Fibroblast of pulmonary artery (primary cell): ENCODE data around the gene TIPARP.

Experiments
- DNase-seq: peaks from one replicate; pipeline ENCODE4 v3.0.0-alpha.2; 2010; ENCODE audit warnings: low read depth
- H3K4me3 ChIP-seq: replicated peaks from 2 replicates; pipeline ENCODE4 v1.5.1; 2011; ENCODE audit warnings: low read depth, mild to moderate bottlenecking, control low read depth, low read length, moderate library complexity
- TF ChIP-seq, protein P1 (sequence below): IDR thresholded peaks from 2 replicates; pipeline ENCODE4 v1.5.1; 2011; ENCODE audit warnings: mild to moderate bottlenecking, control low read depth, low read length, inconsistent platforms; ENCODE audit errors: missing control alignments

Gene TIPARP

DNA sequence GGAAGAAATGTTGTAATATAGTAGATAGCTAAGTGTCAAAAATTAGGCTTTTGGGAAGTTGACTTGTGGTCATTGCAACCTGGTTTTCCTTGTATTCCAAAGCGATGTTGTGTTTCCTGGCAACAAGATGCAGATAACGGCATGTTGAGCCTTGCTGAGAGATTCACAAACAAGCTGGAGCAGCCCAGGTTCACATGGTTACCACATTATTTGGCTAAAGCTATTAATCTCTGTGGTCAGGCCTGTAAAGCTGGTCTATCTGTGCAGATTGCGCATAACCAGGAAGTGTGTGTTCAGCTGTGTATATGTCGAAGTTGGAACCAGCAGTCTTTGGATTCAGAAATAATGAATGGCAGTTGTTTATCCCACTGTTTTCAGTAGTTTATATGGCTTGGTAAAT is 6.6 kb downstream of the TIPARP start:
- TF ChIP-seq, protein P1, sequence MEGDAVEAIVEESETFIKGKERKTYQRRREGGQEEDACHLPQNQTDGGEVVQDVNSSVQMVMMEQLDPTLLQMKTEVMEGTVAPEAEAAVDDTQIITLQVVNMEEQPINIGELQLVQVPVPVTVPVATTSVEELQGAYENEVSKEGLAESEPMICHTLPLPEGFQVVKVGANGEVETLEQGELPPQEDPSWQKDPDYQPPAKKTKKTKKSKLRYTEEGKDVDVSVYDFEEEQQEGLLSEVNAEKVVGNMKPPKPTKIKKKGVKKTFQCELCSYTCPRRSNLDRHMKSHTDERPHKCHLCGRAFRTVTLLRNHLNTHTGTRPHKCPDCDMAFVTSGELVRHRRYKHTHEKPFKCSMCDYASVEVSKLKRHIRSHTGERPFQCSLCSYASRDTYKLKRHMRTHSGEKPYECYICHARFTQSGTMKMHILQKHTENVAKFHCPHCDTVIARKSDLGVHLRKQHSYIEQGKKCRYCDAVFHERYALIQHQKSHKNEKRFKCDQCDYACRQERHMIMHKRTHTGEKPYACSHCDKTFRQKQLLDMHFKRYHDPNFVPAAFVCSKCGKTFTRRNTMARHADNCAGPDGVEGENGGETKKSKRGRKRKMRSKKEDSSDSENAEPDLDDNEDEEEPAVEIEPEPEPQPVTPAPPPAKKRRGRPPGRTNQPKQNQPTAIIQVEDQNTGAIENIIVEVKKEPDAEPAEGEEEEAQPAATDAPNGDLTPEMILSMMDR: no peak
- peak; percentile 98 for DNase-seq
- H3K4me3 ChIP-seq: no peak overlapping the region

DNA sequence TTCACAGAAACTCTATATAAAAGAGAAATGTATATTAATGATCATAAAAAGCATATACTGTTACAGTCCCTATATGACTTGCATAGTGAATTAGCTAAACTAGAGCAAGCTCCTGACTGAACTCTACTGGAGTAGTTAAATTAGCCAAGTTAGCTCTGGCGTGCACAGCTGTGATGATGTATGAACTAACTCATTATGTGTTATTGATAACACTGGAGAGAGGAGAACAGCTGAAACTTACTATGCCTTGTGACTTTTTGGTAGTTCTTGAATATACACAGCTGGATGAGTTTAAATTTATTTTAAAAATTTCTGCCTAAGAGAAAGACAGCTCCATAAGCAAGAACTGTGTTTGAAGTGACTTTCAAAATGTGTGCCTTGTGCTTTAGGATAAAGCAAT is 8.1 kb downstream of the TIPARP start:
- H3K4me3 ChIP-seq: no peak overlapping the region
- TF ChIP-seq, protein P1: no peak
- DNase-seq: no peak

DNA sequence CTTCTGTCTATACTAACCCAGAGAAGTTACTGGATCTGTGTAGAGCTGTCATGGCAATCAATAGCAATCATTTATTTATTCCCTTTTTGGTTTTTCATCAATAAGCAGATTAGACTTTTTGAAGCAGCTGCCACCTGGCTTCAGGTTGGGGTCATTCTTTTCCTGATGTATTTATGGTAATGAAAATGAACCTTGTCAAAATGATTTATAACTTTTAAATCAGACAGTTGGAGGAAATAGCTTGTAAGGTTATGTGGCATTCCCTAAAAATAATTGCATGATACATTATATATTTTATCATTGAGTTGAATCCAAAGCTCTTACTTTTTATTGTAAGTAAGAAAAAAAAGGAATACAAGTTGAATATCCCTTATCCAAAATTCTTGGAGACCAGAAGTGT is 8.6 kb downstream of the TIPARP start:
- no peak for DNase-seq
- TF ChIP-seq, protein P1: no peak
- H3K4me3 ChIP-seq: no peak overlapping the region

DNA sequence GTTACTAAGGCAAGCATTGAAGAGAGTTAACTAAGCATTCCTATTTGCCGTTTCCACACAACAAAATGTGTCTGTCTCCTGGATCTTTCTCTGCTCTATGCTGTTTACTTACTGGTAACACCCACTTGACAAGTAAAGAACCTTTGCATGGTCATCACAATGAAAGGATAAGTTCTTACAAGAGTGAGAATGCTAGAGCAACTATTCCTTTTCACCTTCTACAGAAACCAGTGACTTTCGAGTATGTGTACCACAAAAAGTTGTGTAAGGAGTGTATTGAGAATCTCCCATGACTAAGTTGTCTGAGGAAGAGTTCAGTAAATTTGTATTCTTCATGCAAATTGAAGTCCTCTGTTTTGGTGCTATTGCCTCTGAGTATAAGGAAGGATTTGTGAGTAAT is 10.8 kb downstream of the TIPARP start:
- no peak overlapping the region for H3K4me3 ChIP-seq
- peak; percentile 49 for DNase-seq
- TF ChIP-seq, protein P1: no peak

DNA sequence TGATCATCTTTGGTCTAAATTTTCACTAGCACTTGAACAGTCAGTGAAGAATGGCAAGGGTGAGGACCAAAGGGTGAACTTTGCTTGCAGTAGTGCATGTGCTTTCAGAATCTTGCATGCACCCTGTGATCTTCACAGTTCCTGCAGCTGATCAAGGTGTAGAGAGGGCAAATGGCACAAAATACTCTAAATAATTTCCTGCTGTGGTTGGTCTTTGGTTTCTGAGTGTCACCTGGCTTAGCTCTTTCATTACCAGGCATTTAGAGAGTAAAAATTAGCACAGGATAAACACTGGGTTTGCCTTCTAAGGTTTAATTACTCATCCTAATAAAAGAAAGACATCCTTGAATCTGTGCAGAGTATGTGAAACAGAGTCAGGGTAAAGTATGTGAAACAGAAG is 11.4 kb downstream of the TIPARP start:
- DNase-seq: no peak
- peak overlapping the region; percentile 21 for H3K4me3 ChIP-seq
- TF ChIP-seq, protein P1: no peak

DNA sequence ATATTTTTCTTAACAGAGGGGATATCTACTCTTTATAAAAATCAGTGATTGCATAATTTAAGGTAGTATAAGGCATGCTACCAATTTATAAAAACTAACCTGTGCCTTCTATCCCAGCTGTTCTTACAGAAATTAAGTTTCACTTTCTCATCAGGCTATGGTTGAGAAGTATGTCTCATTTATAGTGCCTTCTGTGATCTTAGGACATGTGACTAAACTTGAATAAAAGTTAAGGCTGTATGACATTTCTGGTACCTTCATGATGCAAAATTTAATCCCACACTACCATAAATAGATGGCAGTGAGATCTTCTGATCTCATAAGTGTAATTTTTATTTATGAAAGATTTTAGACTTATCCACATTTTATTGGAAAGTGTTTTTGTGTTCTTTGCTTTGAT is 12.6 kb downstream of the TIPARP start:
- DNase-seq: no peak
- no peak overlapping the region for H3K4me3 ChIP-seq
- TF ChIP-seq, protein P1: no peak

DNA sequence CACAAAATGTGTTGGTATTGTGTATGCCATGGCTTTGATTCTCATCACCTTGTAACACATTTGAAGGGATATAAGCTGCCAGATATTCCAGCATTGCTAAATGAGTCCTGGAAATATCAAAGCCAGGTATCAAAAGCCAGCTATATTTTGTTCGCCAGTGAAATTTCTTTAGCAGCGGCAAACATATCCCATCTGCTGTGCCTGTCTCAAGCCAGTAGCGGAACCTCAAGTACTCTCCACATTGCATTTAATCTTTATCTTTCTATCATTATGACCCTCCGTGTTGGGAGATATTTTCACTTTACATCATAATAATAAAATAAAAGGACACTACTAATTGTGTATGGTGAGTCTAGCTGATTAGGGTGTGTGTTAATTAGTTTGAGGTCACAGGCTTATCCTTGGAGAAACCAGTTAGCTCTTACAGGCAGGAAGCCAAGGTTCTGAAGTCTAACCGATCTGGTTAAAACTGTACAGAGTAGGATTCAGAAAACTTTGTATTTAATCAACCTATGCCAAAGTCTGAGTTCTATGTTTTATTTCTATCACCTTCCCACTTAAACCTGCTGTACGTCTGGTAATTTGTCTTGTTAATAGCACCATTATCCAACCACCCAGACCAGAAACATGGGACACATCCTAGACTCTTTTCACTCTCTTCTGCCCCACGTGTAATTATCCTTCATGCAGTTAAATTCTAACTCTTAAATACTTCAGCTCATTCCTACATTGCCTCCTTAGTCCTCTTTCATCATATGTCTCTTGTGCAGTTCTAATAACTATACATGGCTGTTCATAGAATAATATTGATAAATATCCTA is 14.5 kb downstream of the TIPARP start:
- no peak overlapping the region for H3K4me3 ChIP-seq
- TF ChIP-seq, protein P1: no peak
- no peak for DNase-seq
